Brain pericyte (primary cell): ENCODE measurements around the gene NOTCH2.
A peak's percentile ranks its signal among the peaks of the same experiment; 100 is the strongest.
"Not testable (repeated sequence)": the region's sequence is repeated elsewhere in the genome, so short reads cannot be mapped to it uniquely, and the experiment has no call there.

Experiments used
- DNase-seq: peaks from one replicate; pipeline ENCODE4 v3.0.0-alpha.2; 2012; ENCODE audit warnings: low read depth, low spot score

The NOTCH2 gene

GRCh38 chr1:120068683-120069066 is 787 bp downstream of the NOTCH2 start:
- not testable (repeated sequence) for DNase-seq

GRCh38 chr1:120048208-120048607 is 21.3 kb downstream of the NOTCH2 start:
- DNase-seq, result not testable (repeated sequence)

- DNase-seq, result not testable (repeated sequence)
Measured at GRCh38 chr1:120041771-120042170, 27.7 kb downstream of the NOTCH2 start.

- DNase-seq, result not testable (repeated sequence)
Measured at GRCh38 chr1:120032253-120032652, 37.2 kb downstream of the NOTCH2 start.

- not testable (repeated sequence) for DNase-seq
Measured at GRCh38 chr1:120023791-120024190, 45.7 kb downstream of the NOTCH2 start.

- not testable (repeated sequence) for DNase-seq
Measured at GRCh38 chr1:120014978-120015377, 54.5 kb downstream of the NOTCH2 start.

- not testable (repeated sequence) for DNase-seq
Measured at GRCh38 chr1:120008320-120008719, 61.1 kb downstream of the NOTCH2 start.

- not testable (repeated sequence) for DNase-seq
Measured at GRCh38 chr1:120007850-120008249, 61.6 kb downstream of the NOTCH2 start.

GRCh38 chr1:120001035-120001434 is 68.4 kb downstream of the NOTCH2 start:
- not testable (repeated sequence) for DNase-seq

- not testable (repeated sequence) for DNase-seq
Measured at GRCh38 chr1:119996731-119997312, 72.6 kb downstream of the NOTCH2 start.

- DNase-seq, result peak; percentile 30
Measured at GRCh38 chr1:119995975-119996374, 73.5 kb downstream of the NOTCH2 start.

GRCh38 chr1:119988306-119989062 is 81.0 kb downstream of the NOTCH2 start:
- DNase-seq, result no peak

- no peak for DNase-seq
Measured at GRCh38 chr1:119987686-119988085, 81.8 kb downstream of the NOTCH2 start.

GRCh38 chr1:119987112-119987511 is 82.3 kb downstream of the NOTCH2 start:
- no peak for DNase-seq

- DNase-seq, result no peak
Measured at GRCh38 chr1:119986007-119986497, 83.4 kb downstream of the NOTCH2 start.

- no peak for DNase-seq
Measured at GRCh38 chr1:119984771-119985170, 84.7 kb downstream of the NOTCH2 start.

- DNase-seq, result no peak
Measured at GRCh38 chr1:119981986-119982815, 87.3 kb downstream of the NOTCH2 start.

GRCh38 chr1:119981496-119981895 is 88.0 kb downstream of the NOTCH2 start:
- DNase-seq, result no peak

- no peak for DNase-seq
Measured at GRCh38 chr1:119978018-119978505, 91.4 kb downstream of the NOTCH2 start.

- DNase-seq, result not testable (repeated sequence)
Measured at GRCh38 chr1:119977113-119977736, 92.2 kb downstream of the NOTCH2 start.

- DNase-seq, result not testable (repeated sequence)
Measured at GRCh38 chr1:119975582-119976254, 93.7 kb downstream of the NOTCH2 start.
